ENCODE data around the gene CPM.

The CPM gene

GRCh38 chr12:68903511-68903910 is 29.5 kb downstream of the CPM start (continued):
- no peak for TF ChIP-seq RARB (CRISPR knock-in tag; IDR thresholded peaks at IDR 0.05)
- TF ChIP-seq ZNF8 (CRISPR knock-in tag; IDR thresholded peaks at IDR 0.05) = no peak
- TF ChIP-seq ZNF70 (CRISPR knock-in tag; IDR thresholded peaks at IDR 0.05) = no peak
- no peak for TF ChIP-seq CREB5 (CRISPR knock-in tag; IDR thresholded peaks at IDR 0.05; ENCODE audit: low read depth)
- no peak for TF ChIP-seq ZC3H10 (CRISPR knock-in tag; IDR thresholded peaks at IDR 0.05)
- no peak for TF ChIP-seq OSR1 (CRISPR knock-in tag; IDR thresholded peaks at IDR 0.05)

GRCh38 chr12:68901551-68901950 is 31.4 kb downstream of the CPM start:
- no peak for ATAC-seq
- TF ChIP-seq, protein P1, sequence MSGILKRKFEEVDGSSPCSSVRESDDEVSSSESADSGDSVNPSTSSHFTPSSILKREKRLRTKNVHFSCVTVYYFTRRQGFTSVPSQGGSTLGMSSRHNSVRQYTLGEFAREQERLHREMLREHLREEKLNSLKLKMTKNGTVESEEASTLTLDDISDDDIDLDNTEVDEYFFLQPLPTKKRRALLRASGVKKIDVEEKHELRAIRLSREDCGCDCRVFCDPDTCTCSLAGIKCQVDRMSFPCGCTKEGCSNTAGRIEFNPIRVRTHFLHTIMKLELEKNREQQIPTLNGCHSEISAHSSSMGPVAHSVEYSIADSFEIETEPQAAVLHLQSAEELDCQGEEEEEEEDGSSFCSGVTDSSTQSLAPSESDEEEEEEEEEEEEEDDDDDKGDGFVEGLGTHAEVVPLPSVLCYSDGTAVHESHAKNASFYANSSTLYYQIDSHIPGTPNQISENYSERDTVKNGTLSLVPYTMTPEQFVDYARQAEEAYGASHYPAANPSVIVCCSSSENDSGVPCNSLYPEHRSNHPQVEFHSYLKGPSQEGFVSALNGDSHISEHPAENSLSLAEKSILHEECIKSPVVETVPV (CRISPR knock-in tag; IDR thresholded peaks at IDR 0.05) = no peak
- TF ChIP-seq ZFP30 (CRISPR knock-in tag; IDR thresholded peaks at IDR 0.05) = no peak
- no peak for TF ChIP-seq ZNF70 (CRISPR knock-in tag; IDR thresholded peaks at IDR 0.05)
- TF ChIP-seq BACH2 (CRISPR knock-in tag; IDR thresholded peaks at IDR 0.05; ENCODE audit: borderline replicate concordance) = no peak
- no peak for TF ChIP-seq ISL1 (CRISPR knock-in tag; IDR thresholded peaks at IDR 0.05)
- TF ChIP-seq GLIS3 (CRISPR knock-in tag; IDR thresholded peaks at IDR 0.05) = no peak
- TF ChIP-seq RARB (CRISPR knock-in tag; IDR thresholded peaks at IDR 0.05) = no peak
- no peak for TF ChIP-seq ZNF8 (CRISPR knock-in tag; IDR thresholded peaks at IDR 0.05)
- TF ChIP-seq ZNF565 (CRISPR knock-in tag; conservative IDR thresholded peaks at IDR 0.05; ENCODE audit: low read depth) = no peak
- no peak for TF ChIP-seq SNAI2 (CRISPR knock-in tag; IDR thresholded peaks at IDR 0.05)
- no peak for TF ChIP-seq TCF4 (CRISPR knock-in tag; IDR thresholded peaks at IDR 0.05; ENCODE audit: borderline replicate concordance)
- TF ChIP-seq TOX (CRISPR knock-in tag; IDR thresholded peaks at IDR 0.05; ENCODE audit: borderline replicate concordance) = no peak
- TF ChIP-seq ARNTL (CRISPR knock-in tag; IDR thresholded peaks at IDR 0.05; ENCODE audit: borderline replicate concordance, low read depth) = no peak
- no peak for TF ChIP-seq OSR1 (CRISPR knock-in tag; IDR thresholded peaks at IDR 0.05)
- TF ChIP-seq, protein P2, sequence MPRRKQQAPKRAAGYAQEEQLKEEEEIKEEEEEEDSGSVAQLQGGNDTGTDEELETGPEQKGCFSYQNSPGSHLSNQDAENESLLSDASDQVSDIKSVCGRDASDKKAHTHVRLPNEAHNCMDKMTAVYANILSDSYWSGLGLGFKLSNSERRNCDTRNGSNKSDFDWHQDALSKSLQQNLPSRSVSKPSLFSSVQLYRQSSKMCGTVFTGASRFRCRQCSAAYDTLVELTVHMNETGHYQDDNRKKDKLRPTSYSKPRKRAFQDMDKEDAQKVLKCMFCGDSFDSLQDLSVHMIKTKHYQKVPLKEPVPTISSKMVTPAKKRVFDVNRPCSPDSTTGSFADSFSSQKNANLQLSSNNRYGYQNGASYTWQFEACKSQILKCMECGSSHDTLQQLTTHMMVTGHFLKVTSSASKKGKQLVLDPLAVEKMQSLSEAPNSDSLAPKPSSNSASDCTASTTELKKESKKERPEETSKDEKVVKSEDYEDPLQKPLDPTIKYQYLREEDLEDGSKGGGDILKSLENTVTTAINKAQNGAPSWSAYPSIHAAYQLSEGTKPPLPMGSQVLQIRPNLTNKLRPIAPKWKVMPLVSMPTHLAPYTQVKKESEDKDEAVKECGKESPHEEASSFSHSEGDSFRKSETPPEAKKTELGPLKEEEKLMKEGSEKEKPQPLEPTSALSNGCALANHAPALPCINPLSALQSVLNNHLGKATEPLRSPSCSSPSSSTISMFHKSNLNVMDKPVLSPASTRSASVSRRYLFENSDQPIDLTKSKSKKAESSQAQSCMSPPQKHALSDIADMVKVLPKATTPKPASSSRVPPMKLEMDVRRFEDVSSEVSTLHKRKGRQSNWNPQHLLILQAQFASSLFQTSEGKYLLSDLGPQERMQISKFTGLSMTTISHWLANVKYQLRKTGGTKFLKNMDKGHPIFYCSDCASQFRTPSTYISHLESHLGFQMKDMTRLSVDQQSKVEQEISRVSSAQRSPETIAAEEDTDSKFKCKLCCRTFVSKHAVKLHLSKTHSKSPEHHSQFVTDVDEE (CRISPR knock-in tag; IDR thresholded peaks at IDR 0.05) = no peak
- TF ChIP-seq PPARA (CRISPR knock-in tag; IDR thresholded peaks at IDR 0.05; ENCODE audit: borderline replicate concordance) = no peak
- no peak for TF ChIP-seq POU6F1 (CRISPR knock-in tag; IDR thresholded peaks at IDR 0.05; ENCODE audit: borderline replicate concordance, low read depth)
- no peak for TF ChIP-seq PATZ1 (CRISPR knock-in tag; IDR thresholded peaks at IDR 0.05; ENCODE audit: borderline replicate concordance)
- no peak for TF ChIP-seq ZFP3 (CRISPR knock-in tag; IDR thresholded peaks at IDR 0.05)

- no peak for ATAC-seq
- TF ChIP-seq ZNF565 (CRISPR knock-in tag; conservative IDR thresholded peaks at IDR 0.05; ENCODE audit: low read depth) (no peak), RARB (CRISPR knock-in tag; IDR thresholded peaks at IDR 0.05) (no peak), BACH2 (CRISPR knock-in tag; IDR thresholded peaks at IDR 0.05; ENCODE audit: borderline replicate concordance) (no peak), GLIS3 (CRISPR knock-in tag; IDR thresholded peaks at IDR 0.05) (no peak), CREB5 (CRISPR knock-in tag; IDR thresholded peaks at IDR 0.05; ENCODE audit: low read depth) (no peak), TCF4 (CRISPR knock-in tag; IDR thresholded peaks at IDR 0.05; ENCODE audit: borderline replicate concordance) (no peak), POU6F1 (CRISPR knock-in tag; IDR thresholded peaks at IDR 0.05; ENCODE audit: borderline replicate concordance, low read depth) (no peak), ZFP30 (CRISPR knock-in tag; IDR thresholded peaks at IDR 0.05) (no peak), ZNF8 (CRISPR knock-in tag; IDR thresholded peaks at IDR 0.05) (no peak)
- TF ChIP-seq, protein P1 (CRISPR knock-in tag; IDR thresholded peaks at IDR 0.05) = no peak
Observed at GRCh38 chr12:68901145-68901544, 31.8 kb downstream of the CPM start.
